NT2/D1 (cell line): Measurements from ENCODE around the gene RDH5.

Experiments used
- DNase-seq: peaks from one replicate; pipeline ENCODE4 v3.0.0-alpha.2; 2011; ENCODE audit warnings: low read depth, low spot score
- H3K27me3 ChIP-seq: 2 replicates; pipeline ENCODE4 v1.6.0; 2011; ENCODE audit warnings: mild to moderate bottlenecking; ENCODE audit not compliant: insufficient read length, insufficient read depth
- H3K36me3 ChIP-seq: 2 replicates; pipeline ENCODE4 v1.6.1; 2011; ENCODE audit warnings: mild to moderate bottlenecking, low read length, mixed read lengths; ENCODE audit not compliant: insufficient read depth, insufficient read length
- H3K4me1 ChIP-seq: 2 replicates; pipeline ENCODE4 v1.5.1; 2011; ENCODE audit not compliant: insufficient read depth, insufficient read length
- H3K4me3 ChIP-seq: 2 replicates; pipeline ENCODE4 v1.5.1; 2011; ENCODE audit warnings: low read depth; ENCODE audit not compliant: insufficient read length
- H3K9ac ChIP-seq: 2 replicates; pipeline ENCODE4 v1.6.0; 2011; ENCODE audit warnings: low read depth; ENCODE audit not compliant: insufficient read length
- H3K9me3 ChIP-seq: 2 replicates; pipeline ENCODE4 v1.5.1; 2011; ENCODE audit warnings: mild to moderate bottlenecking, low read length; ENCODE audit not compliant: insufficient read depth
- SUZ12 ChIP-seq: IDR thresholded peaks from 2 replicates; pipeline ENCODE4 v1.6.1; 2011; ENCODE audit not compliant: insufficient read length, insufficient read depth; ENCODE audit errors: extremely low read depth
- YY1 ChIP-seq: IDR thresholded peaks from 2 replicates; pipeline ENCODE4 v1.6.1; 2011; ENCODE audit not compliant: insufficient read length, insufficient read depth
- ZNF274 ChIP-seq: IDR thresholded peaks from 2 replicates; pipeline ENCODE4 v1.6.1; 2011; ENCODE audit warnings: mild to moderate bottlenecking, low read depth, low read length

RDH5 gene

DNA sequence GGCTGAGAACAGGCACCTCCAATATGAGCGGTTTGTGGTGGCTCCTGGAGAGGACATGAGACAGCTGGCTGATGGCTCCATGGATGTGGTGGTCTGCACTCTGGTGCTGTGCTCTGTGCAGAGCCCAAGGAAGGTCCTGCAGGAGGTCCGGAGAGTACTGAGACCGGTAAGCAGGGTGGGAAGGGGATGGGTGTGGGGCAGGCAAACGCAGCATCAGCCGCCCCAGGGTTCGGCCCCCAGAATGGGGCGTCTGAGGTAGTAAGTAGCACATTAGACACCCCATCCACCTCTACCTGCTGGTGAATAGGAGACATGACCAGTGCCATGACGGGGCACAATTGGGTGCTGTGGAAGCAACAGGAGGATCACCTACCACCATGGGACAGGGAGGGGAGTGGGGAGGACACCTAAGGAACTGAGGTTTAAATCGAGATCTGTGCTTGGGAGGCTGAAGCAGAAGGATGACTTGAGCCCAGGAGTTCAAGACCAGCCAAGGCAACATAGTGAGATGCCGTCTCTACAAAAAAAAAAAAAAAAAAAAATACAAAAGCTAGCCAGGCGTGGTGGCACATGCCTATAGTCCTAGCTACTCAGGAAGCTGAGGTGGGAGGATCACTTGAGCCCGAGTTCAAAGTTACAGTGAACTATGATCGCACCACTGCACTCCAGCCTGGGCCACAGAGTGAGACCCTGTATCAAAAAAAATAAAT is 38.0 kb upstream of the RDH5 start:
- Histone ChIP-seq H3K9ac (peak overlapping the region; percentile 69), H3K27me3 (no peaks in the 10 kb centered on the region), H3K36me3 (peaks cover 25% of the 10 kb centered on the region), H3K4me1 (no peaks in the 10 kb centered on the region), H3K9me3 (no peaks in the 10 kb centered on the region), H3K4me3 (peak overlapping the region; percentile 50)
- no peak for DNase-seq
- TF ChIP-seq SUZ12: no peak
- TF ChIP-seq ZNF274: no peak
- no peak for TF ChIP-seq YY1

DNA sequence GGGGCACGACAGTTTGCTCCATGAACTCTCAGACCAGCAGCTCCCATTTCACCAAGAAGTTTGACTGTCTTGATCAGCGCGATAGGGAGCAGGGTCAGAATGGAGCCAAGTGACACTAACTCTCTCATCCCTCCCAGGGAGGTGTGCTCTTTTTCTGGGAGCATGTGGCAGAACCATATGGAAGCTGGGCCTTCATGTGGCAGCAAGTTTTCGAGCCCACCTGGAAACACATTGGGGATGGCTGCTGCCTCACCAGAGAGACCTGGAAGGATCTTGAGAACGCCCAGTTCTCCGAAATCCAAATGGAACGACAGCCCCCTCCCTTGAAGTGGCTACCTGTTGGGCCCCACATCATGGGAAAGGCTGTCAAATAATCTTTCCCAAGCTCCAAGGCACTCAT is 36.5 kb upstream of the RDH5 start:
- H3K9ac ChIP-seq: no peak overlapping the region
- H3K27me3 ChIP-seq: no peaks in the 10 kb centered on the region
- no peaks in the 10 kb centered on the region for H3K4me1 ChIP-seq

DNA sequence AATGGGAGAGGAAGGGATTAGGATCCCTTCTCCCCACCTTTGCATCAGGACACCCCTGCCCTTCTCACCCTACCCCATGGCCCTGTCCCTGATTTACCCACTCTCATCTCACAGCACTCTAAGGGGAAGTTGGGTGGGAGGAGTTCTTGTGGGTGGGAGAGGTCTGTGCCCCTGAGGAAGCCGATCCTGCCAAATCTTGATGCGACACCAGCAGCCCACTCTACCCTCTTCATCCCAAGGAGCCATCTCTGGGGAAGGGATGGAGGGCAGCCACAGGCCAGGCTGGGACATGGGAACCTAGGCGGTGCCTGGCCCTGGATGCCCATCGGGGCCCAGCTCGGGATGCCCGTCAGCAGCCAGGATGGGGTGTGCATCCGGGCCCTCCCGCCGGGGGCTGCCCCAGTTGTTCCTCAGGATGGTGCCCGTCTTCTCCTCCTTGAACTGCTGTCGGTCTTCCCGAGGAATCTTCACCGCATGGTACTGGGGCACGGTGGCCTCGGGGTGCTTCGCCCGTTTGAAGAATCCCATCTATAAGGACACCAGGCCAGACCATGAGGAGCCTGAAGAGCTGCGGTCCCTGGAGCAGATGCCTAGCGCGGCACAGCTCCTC is 35.3 kb upstream of the RDH5 start:
- Histone ChIP-seq H3K4me3 (no peak overlapping the region), H3K4me1 (no peaks in the 10 kb centered on the region), H3K36me3 (peaks cover 36% of the 10 kb centered on the region), H3K9me3 (no peaks in the 10 kb centered on the region), H3K9ac (no peak overlapping the region), H3K27me3 (no peaks in the 10 kb centered on the region)
- DNase-seq: no peak
- TF ChIP-seq ZNF274 (no peak), YY1 (no peak), SUZ12 (no peak)

More for the DNA sequence above, 36.5 kb upstream of the RDH5 start:
- no peak for TF ChIP-seq SUZ12
- TF ChIP-seq ZNF274: no peak
- no peak for TF ChIP-seq YY1
- Histone ChIP-seq H3K9me3 (no peaks in the 10 kb centered on the region), H3K36me3 (peaks cover 35% of the 10 kb centered on the region), H3K4me3 (no peak overlapping the region)
- no peak for DNase-seq

DNA sequence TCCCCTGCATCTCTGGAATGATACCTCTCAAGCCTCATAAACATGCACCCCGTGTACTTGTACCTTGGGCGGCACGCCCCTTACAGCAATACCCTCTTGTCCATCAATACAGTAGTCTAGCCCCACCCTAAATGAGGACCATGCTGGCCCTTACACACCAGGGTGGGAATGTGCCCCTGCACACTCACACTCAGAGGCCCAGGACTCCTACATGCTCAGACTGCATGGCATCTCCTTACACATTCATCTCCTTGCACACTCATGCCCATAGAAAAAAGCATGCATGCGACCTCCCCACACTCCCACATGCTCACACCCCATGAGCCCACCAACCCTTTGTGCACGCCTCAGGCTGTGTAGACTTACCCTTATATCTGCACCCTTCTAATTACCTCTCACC is 34.5 kb upstream of the RDH5 start:
- H3K9ac ChIP-seq: no peak overlapping the region
- H3K27me3 ChIP-seq: no peaks in the 10 kb centered on the region
- DNase-seq: no peak
- no peaks in the 10 kb centered on the region for H3K4me1 ChIP-seq
- no peaks in the 10 kb centered on the region for H3K9me3 ChIP-seq
- TF ChIP-seq SUZ12 (no peak), YY1 (no peak), ZNF274 (no peak)
- H3K4me3 ChIP-seq: no peak overlapping the region
- H3K36me3 ChIP-seq: peaks cover 36% of the 10 kb centered on the region

DNA sequence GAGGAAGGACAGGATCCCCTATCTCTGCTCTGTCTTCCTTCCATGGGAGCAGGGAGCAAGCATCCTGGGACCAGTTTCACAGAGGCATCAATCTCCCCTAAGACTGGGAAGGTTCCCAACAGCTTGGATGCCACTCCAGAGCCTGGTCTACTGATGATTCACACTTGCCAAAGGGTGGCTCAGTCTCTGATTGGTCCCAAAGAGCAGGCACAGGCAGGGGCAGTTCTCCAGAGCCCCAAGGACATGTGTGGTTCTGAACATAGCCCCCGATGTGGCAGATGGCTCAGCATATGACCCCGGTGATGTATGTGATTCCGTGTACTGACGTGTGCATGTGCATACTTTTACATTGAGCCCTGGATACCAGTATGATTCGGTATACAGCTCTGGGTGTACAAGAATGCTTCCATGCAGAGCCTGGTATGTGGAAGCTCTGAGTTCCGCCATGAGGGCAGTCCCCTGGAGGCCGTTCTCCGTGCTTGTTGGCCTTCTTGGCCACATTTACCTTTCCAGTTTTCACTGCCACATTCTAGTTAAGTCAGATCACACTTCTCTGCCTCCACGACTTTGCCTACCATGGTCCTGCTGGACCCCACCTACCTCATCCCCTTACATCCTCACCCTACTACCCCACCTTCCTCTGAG is 33.7 kb upstream of the RDH5 start:
- TF ChIP-seq YY1 (no peak), SUZ12 (no peak), ZNF274 (no peak)
- Histone ChIP-seq H3K36me3 (peaks cover 36% of the 10 kb centered on the region), H3K9me3 (no peaks in the 10 kb centered on the region), H3K4me3 (no peak overlapping the region), H3K9ac (no peak overlapping the region), H3K4me1 (no peaks in the 10 kb centered on the region), H3K27me3 (no peaks in the 10 kb centered on the region)
- DNase-seq: no peak

DNA sequence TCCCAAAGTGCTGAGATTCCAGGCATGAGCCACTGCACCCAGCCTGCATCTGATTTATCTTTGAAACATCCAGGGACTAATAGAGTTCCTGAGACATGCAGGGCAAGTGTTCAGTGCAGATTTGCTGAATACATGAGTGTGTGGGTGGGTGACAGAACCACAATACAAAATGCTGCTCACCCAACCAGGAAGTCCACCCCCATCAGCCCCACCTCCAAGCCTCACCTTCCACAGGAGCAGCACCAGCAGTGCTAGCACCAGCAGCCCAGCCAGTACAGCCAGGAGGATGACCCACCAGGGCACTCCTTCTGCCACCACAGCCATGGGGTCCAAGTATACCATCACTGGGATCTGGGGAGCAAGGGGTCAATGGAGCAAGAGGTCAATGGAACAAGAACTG is 32.4 kb upstream of the RDH5 start:
- H3K27me3 ChIP-seq: no peaks in the 10 kb centered on the region

DNA sequence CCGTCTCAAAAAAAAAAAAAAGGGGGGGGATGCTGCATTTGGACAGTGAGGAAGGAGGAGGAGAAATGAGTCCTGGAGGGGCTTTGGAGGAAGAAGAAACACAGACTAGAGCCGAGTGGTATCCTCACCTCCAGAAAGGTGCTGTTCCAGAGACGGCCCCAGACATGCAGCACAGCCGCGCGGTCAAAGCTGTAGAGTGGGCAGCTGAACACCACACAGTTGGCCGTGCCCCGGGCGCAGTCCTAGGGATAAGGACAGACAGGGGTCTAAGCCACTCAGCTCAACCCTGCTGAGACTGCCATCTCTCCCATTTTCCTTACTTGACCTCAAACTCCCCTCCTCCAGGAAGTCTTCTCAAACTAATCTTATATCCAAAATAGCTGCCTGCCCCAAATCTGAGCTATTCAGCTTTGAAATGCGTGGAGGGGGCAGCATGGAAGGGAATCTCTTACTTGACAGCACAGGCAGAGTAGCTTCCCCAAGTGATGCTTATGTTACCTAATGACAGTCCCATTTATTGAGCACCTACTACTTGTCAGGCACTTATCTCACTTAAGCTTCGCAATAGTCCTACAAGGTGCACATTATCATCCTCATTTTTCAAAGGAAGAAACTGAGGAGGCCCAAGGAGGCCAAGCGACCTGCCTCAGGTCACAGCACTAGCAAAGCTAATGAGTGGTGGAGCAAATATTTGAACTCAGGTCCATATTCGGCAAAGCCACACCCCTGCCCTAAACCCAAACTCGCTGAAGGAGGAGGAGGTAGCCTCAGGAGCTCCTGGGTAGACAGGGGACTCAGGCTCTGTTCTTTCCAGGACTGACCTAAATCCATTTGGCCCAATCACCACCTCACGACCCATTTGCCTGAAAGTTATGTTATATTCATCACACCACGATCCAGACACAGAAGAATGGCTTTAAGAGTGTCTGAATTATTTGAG is 31.2 kb upstream of the RDH5 start:
- no peaks in the 10 kb centered on the region for H3K27me3 ChIP-seq
- H3K4me1 ChIP-seq: no peaks in the 10 kb centered on the region
- no peak overlapping the region for H3K4me3 ChIP-seq
- peaks cover 58% of the 10 kb centered on the region for H3K36me3 ChIP-seq
- DNase-seq: no peak
- no peaks in the 10 kb centered on the region for H3K9me3 ChIP-seq
- no peak overlapping the region for H3K9ac ChIP-seq
- TF ChIP-seq ZNF274: no peak
- no peak for TF ChIP-seq SUZ12
- TF ChIP-seq YY1: no peak

More for the DNA sequence above, 32.4 kb upstream of the RDH5 start:
- Histone ChIP-seq H3K36me3 (peaks cover 47% of the 10 kb centered on the region), H3K4me3 (no peak overlapping the region), H3K9ac (no peak overlapping the region), H3K9me3 (no peaks in the 10 kb centered on the region), H3K4me1 (no peaks in the 10 kb centered on the region)
- no peak for TF ChIP-seq ZNF274
- TF ChIP-seq SUZ12: no peak
- TF ChIP-seq YY1: no peak
- DNase-seq: no peak
